H1 (cell line): ENCODE measurements around the gene NHEJ1. TPM values are rescaled to one million over a fixed set of nuclear protein-coding genes. Genes with fewer than 3 reads are reported as not detected.

Source experiments
- CTCF ChIA-PET: fragments of 300-600 bp; sonication (Branson Sonifier 250); formaldehyde crosslinking; loops from one replicate; lab custom pipeline; 2021; ENCODE audit not compliant: partially characterized antibody; lab: Charles Lee
- POLR2A ChIA-PET: fragments of 300-600 bp; sonication (Branson Sonifier 250); formaldehyde crosslinking; loops from one replicate; lab custom pipeline; 2021; ENCODE audit warnings: inconsistent platforms; ENCODE audit not compliant: partially characterized antibody; lab: Charles Lee
- DNase-seq, 2 experiments: peaks; one replicate each; pipeline versions ENCODE4 v3.0.0 to v3.0.0-alpha.2; 2010 to 2022; ENCODE audit warnings: low spot score in 2 of 2, low read depth in 1 of 2, mixed read lengths in 1 of 2
- FAIRE-seq: peaks from 2 replicates; lab custom pipeline; 2011; peaks lifted over from hg19 to GRCh38; lab: Jason Lieb, UNC
- H2AFZ ChIP-seq: 2 replicates; pipeline ENCODE4 v1.8.1; 2012; ENCODE audit warnings: low read length, inconsistent platforms
- H2AK5ac ChIP-seq: 2 replicates; pipeline ENCODE4 v1.6.1; 2013; ENCODE audit warnings: low read depth, low read length
- H2BK120ac ChIP-seq: replicated peaks from 2 replicates; pipeline ENCODE3; 2013; ENCODE audit warnings: low read depth, low read length, inconsistent platforms
- H2BK12ac ChIP-seq: 2 replicates; pipeline ENCODE4 v1.6.1; 2013; ENCODE audit warnings: low read depth, low read length
- H2BK15ac ChIP-seq: 2 replicates; pipeline ENCODE4 v1.6.1; 2013; ENCODE audit warnings: low read length
- H2BK20ac ChIP-seq: 2 replicates; pipeline ENCODE4 v1.6.1; 2013; ENCODE audit warnings: low read length
- H2BK5ac ChIP-seq: 2 replicates; pipeline ENCODE4 v1.6.1; 2013; ENCODE audit warnings: low read depth, low read length
- H3K14ac ChIP-seq: 2 replicates; pipeline ENCODE4 v1.6.1; 2013; ENCODE audit warnings: inconsistent platforms; ENCODE audit not compliant: insufficient read length
- H3K18ac ChIP-seq: 2 replicates; pipeline ENCODE4 v1.6.1; 2013; ENCODE audit warnings: low read length; ENCODE audit errors: extremely low read depth
- H3K23ac ChIP-seq: 2 replicates; pipeline ENCODE4 v1.6.1; 2013; ENCODE audit warnings: inconsistent platforms; ENCODE audit not compliant: insufficient read length
- H3K23me2 ChIP-seq: 2 replicates; pipeline ENCODE4 v1.6.1; 2013; ENCODE audit warnings: low read depth, low read length
- H3K27ac ChIP-seq: 2 replicates; pipeline ENCODE4 v1.6.1; 2011; ENCODE audit warnings: low read depth, low read length, inconsistent platforms
- H3K27me3 ChIP-seq, 4 experiments: replicated peaks in 1 of 4; 1 replicate in 1 of 4; 2 replicates in 3 of 4; pipeline versions ENCODE4 v1.6.1 to v1.8.1; 2011 to 2013; ENCODE audit warnings: low read length in 3 of 4, mild to moderate bottlenecking in 3 of 4, inconsistent platforms in 2 of 4, mixed read lengths in 2 of 4, moderate library complexity in 1 of 4; ENCODE audit not compliant: control insufficient read depth in 3 of 4, insufficient read depth in 3 of 4; ENCODE audit errors: extremely low read depth in 1 of 4
- H3K36me3 ChIP-seq, 4 experiments: 2 replicates each; pipeline versions ENCODE4 v1.6.1 to v1.8.1; 2011 to 2013; ENCODE audit warnings: mild to moderate bottlenecking in 4 of 4, low read length in 3 of 4, moderate library complexity in 2 of 4, control low read depth in 1 of 4, inconsistent platforms in 1 of 4; ENCODE audit not compliant: insufficient read depth in 4 of 4, control insufficient read depth in 2 of 4
- H3K4ac ChIP-seq: replicated peaks from 2 replicates; pipeline ENCODE3; 2013; ENCODE audit warnings: low read length, low read depth, mixed read lengths, inconsistent platforms; ENCODE audit not compliant: insufficient read length
- H3K4me1 ChIP-seq, 4 experiments: replicated peaks in 1 of 4; 1 replicate in 1 of 4; 2 replicates in 3 of 4; pipeline versions ENCODE4 v1.6.1 to v1.8.1; 2011 to 2013; ENCODE audit warnings: low read length in 3 of 4, inconsistent platforms in 2 of 4, mixed read lengths in 1 of 4; ENCODE audit not compliant: insufficient read depth in 4 of 4, control insufficient read depth in 3 of 4
- H3K4me2 ChIP-seq, 2 experiments: 2 replicates each; pipeline versions ENCODE4 v1.6.1 to v1.8.1; 2011 to 2013; ENCODE audit warnings: low read depth in 2 of 2, low read length in 2 of 2, control low read depth in 1 of 2, inconsistent platforms in 1 of 2, mild to moderate bottlenecking in 1 of 2; ENCODE audit not compliant: insufficient read depth in 1 of 2
- H3K4me3 ChIP-seq, 4 experiments: fragments of 200-600, 300-600 bp in 1 of 4; sonication (generic), shearing (Covaris generic), sonication (Bioruptor Twin) in 1 of 4; 2 replicates each; pipeline versions ENCODE4 v1.5.1 to v1.8.1; 2011 to 2016; ENCODE audit warnings: low read length in 4 of 4, low read depth in 3 of 4, control low read depth in 2 of 4, inconsistent platforms in 2 of 4, mild to moderate bottlenecking in 2 of 4, mixed read lengths in 1 of 4, moderate library complexity in 1 of 4; ENCODE audit not compliant: insufficient read depth in 2 of 4; ENCODE audit errors: extremely low read depth in 1 of 4
- H3K56ac ChIP-seq: replicated peaks from 2 replicates; pipeline ENCODE3; 2013; ENCODE audit warnings: low read depth, mild to moderate bottlenecking, mixed read lengths, low read length, inconsistent platforms; ENCODE audit not compliant: insufficient read length
- H3K79me1 ChIP-seq: 2 replicates; pipeline ENCODE4 v1.6.1; 2013; ENCODE audit warnings: low read depth, low read length, control low read depth
- H3K79me2 ChIP-seq, 2 experiments: 2 replicates each; pipeline versions ENCODE4 v1.6.1 to v1.8.1; 2012 to 2013; ENCODE audit warnings: low read length in 2 of 2, mild to moderate bottlenecking in 2 of 2, inconsistent platforms in 1 of 2; ENCODE audit not compliant: insufficient read depth in 2 of 2, control insufficient read depth in 1 of 2
- H3K9ac ChIP-seq, 4 experiments: replicated peaks in 1 of 4; 1 replicate in 1 of 4; 2 replicates in 3 of 4; pipeline versions ENCODE4 v1.6.1 to v1.8.1; 2011 to 2013; ENCODE audit warnings: low read depth in 3 of 4, low read length in 3 of 4, control low read depth in 2 of 4, mild to moderate bottlenecking in 2 of 4, moderate library complexity in 2 of 4, inconsistent platforms in 1 of 4; ENCODE audit errors: extremely low read depth in 1 of 4
- H3K9me3 ChIP-seq, 2 experiments: 2 replicates each; pipeline versions ENCODE4 v1.6.1 to v1.8.1; 2012 to 2013; ENCODE audit warnings: mild to moderate bottlenecking in 2 of 2, moderate library complexity in 2 of 2, control low read depth in 1 of 2, inconsistent platforms in 1 of 2, low read depth in 1 of 2, low read length in 1 of 2, mixed read lengths in 1 of 2; ENCODE audit not compliant: insufficient read depth in 2 of 2
- H4K20me1 ChIP-seq, 2 experiments: replicated peaks in 1 of 2; 2 replicates each; pipeline versions ENCODE3 to v1.8.1; 2011 to 2013; ENCODE audit warnings: inconsistent platforms in 2 of 2, low read length in 2 of 2, mild to moderate bottlenecking in 1 of 2; ENCODE audit not compliant: insufficient read depth in 2 of 2, control insufficient read depth in 1 of 2
- H4K5ac ChIP-seq: 2 replicates; pipeline ENCODE4 v1.6.1; 2013; ENCODE audit warnings: low read length, low read depth, mixed read lengths, inconsistent platforms; ENCODE audit not compliant: insufficient read length
- H4K8ac ChIP-seq: 2 replicates; pipeline ENCODE4 v1.8.0; 2013; ENCODE audit warnings: mild to moderate bottlenecking, moderate library complexity, low read length, inconsistent platforms; ENCODE audit not compliant: insufficient read depth; ENCODE audit errors: extremely low read depth
- H4K91ac ChIP-seq: replicated peaks from 2 replicates; pipeline ENCODE3; 2013; ENCODE audit warnings: low read length, mixed read lengths, inconsistent platforms; ENCODE audit not compliant: insufficient read length
- EGR1 ChIP-seq: IDR thresholded peaks from 2 replicates; pipeline ENCODE4 v1.6.1; 2011; ENCODE audit warnings: low read depth, low read length, borderline replicate concordance
- FOSL1 ChIP-seq: IDR thresholded peaks from 2 replicates; pipeline ENCODE4 v1.6.1; 2011; ENCODE audit warnings: mild to moderate bottlenecking, low read depth, low read length, moderate library complexity; ENCODE audit not compliant: insufficient read depth
- KDM4A ChIP-seq: IDR thresholded peaks from one replicate; pipeline ENCODE4 v1.7.1; 2012; ENCODE audit warnings: low read depth, mild to moderate bottlenecking, moderate library complexity, low read length, inconsistent platforms; ENCODE audit not compliant: severe bottlenecking
- PHF8 ChIP-seq: fragments of 200-600 bp; sonication (generic); conservative IDR thresholded peaks from 2 replicates; pipeline ENCODE4 v1.7.1; 2012; ENCODE audit warnings: low read depth, mild to moderate bottlenecking, inconsistent platforms, low read length, moderate library complexity
- SIN3A ChIP-seq, 2 experiments: IDR thresholded peaks in 1 of 2; conservative IDR thresholded peaks in 1 of 2; 2 replicates each; pipeline ENCODE4 v1.6.1; 2011 to 2012; ENCODE audit warnings: low read length in 2 of 2, improper control_type of control experiment in 1 of 2, low read depth in 1 of 2, mild to moderate bottlenecking in 1 of 2
- SIX5 ChIP-seq: IDR thresholded peaks from 2 replicates; pipeline ENCODE4 v1.6.1; 2011; ENCODE audit warnings: mild to moderate bottlenecking, low read depth, low read length
- SP1 ChIP-seq: IDR thresholded peaks from 2 replicates; pipeline ENCODE4 v1.6.1; 2011; ENCODE audit warnings: low read depth, low read length
- SP2 ChIP-seq: IDR thresholded peaks from 2 replicates; pipeline ENCODE4 v1.6.1; 2012; ENCODE audit warnings: mild to moderate bottlenecking, low read length, inconsistent platforms
- TAF1 ChIP-seq: IDR thresholded peaks from 2 replicates; pipeline ENCODE4 v1.6.1; 2011; ENCODE audit warnings: mild to moderate bottlenecking, low read depth, low read length
- WGBS, 2 experiments: shearing (Covaris generic) in 1 of 2; methylation state at CpG; one replicate each; pipeline versions ENCODE4 v1.1.6 to v1.1.7; 2013 to 2015; ENCODE audit warnings: low lambda C conversion rate in 2 of 2, mixed read lengths in 2 of 2, inconsistent platforms in 1 of 2, low coverage in 1 of 2, missing lambda C conversion rate in 1 of 2; ENCODE audit not compliant: insufficient replicate concordance in 2 of 2, insufficient coverage in 1 of 2, insufficient read length in 1 of 2; ENCODE audit errors: extremely low coverage in 1 of 2, missing lambda C conversion rate in 1 of 2; 5-methylcytosine and 5-hydroxymethylcytosine counted together
- polyA plus RNA-seq, 7 experiments: library from polyadenylated mRNA; depleted of rRNA in 3 of 7; stranded (reverse) in 5 of 7; unstranded in 2 of 7; fragments of >200 nt in 5 of 7; fragments of 200-250 nt in 2 of 7; gene quantifications; 1 replicate in 5 of 7; 2 replicates in 1 of 7; 4 replicates in 1 of 7; pipeline versions ENCODE4 v1.2.1 to v1.2.3, GENCODE V29; 2011 to 2013; ENCODE audit warnings: missing spikeins in 2 of 7, mixed read lengths in 2 of 7
- total RNA-seq: library from RNA; stranded (reverse); fragmentation: NEBNext Ultra II Directional; extraction: Animal tissue kit (Norgen Biotek cat#: 25700); gene quantifications from 2 replicates; pipeline ENCODE4 v1.2.1, GENCODE V29; 2021
- TF ChIP-seq, protein P1 (sequence below), 3 experiments: IDR thresholded peaks; 1 replicate in 2 of 3; 2 replicates in 1 of 3; pipeline versions ENCODE4 v1.5.1 to v1.6.1; 2011; ENCODE audit warnings: low read length in 3 of 3, mild to moderate bottlenecking in 3 of 3, inconsistent platforms in 2 of 3, low read depth in 1 of 3, moderate library complexity in 1 of 3; ENCODE audit not compliant: insufficient read depth in 1 of 3; ENCODE audit errors: control extremely low read depth in 1 of 3
- TF ChIP-seq, protein P2 (sequence below): IDR thresholded peaks from 2 replicates; pipeline ENCODE4 v1.6.1; 2011; ENCODE audit warnings: low read length, improper control_type of control experiment

NHEJ1 gene
- total and polyA plus RNA-seq, 2 of the 8 experiments (the other 6 are each of a cell fraction or from before 2014, with no cell fraction given): 22.7 to 24.1 TPM

DNA sequence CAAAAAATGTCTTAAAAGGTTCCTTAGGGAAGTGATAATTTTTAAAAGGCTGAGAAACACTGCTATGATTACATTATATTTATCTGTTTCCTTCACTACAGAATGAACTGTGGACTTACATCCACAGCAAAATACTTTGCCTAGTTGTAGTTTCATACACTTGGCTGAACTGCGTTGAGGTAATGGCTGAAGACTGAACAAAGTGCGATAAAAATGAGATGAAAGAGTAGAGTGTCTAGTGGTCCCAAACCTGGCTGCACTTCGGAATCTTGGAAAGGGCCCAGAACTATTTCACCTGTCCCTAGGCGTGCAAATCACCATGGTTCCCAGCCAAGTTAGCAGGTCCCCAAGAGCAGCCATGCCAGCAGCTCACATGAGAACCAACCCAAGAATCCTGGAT, 81.7 kb downstream of the NHEJ1 start:
- Histone ChIP-seq H2BK20ac (no peak overlapping the region), H2BK120ac (no peak overlapping the region), H2AFZ (no peak overlapping the region), H3K18ac (no peak overlapping the region), H3K4me2 (no peak overlapping the region), H3K4me1 (no peaks in the 10 kb centered on the region), H3K14ac (no peak overlapping the region), H3K36me3 (peaks cover 0 to 5% (median under 1%) of the 10 kb centered on the region in 4 experiments; a peak in 3 of 8 replicates), H2BK12ac (no peak overlapping the region), H3K79me1 (no peaks in the 10 kb centered on the region), H3K4ac (no peak overlapping the region), H3K9ac (no peak overlapping the region), H2AK5ac (no peak overlapping the region), H3K56ac (no peak overlapping the region), H3K23ac (no peak overlapping the region), H2BK5ac (no peak overlapping the region), H3K27ac (no peak overlapping the region), H3K79me2 (no peaks in the 10 kb centered on the region), H3K9me3 (no peaks in the 10 kb centered on the region), H3K4me3 (no peak overlapping the region), H3K23me2 (no peaks in the 10 kb centered on the region), H2BK15ac (no peak overlapping the region), H4K20me1 (peaks cover 0 to 4% of the 10 kb centered on the region in 2 experiments), H4K5ac (no peak overlapping the region), H3K27me3 (no peaks in the 10 kb centered on the region), H4K8ac (no peak overlapping the region), H4K91ac (no peak overlapping the region)
- no peak for FAIRE-seq
- 88% methylated on average over 4 of the region's 4 CpGs; no CpG with 5 or more reads in 1 of the 2 experiments for WGBS, 2 experiments
- ChIA-PET CTCF (interaction anchor here (0.6 to 62.8 kb wide), 14 partner anchors 9 to 260 kb away, joined by 3 to 1777 read pairs (median 6); partner anchors contain the start of gene IHH), POLR2A (no interaction called here)
- no peak for DNase-seq
- TF ChIP-seq PHF8 (no peak), EGR1 (no peak), KDM4A (no peak), SIX5 (no peak), TAF1 (no peak), SP1 (no peak), SP2 (no peak), FOSL1 (no peak), SIN3A (conservative IDR thresholded peaks at IDR 0.05 in 1 of 2, IDR thresholded peaks at IDR 0.05 in 1 of 2; ENCODE audit: low read depth in 1 of 2, low read length in 2 of 2) (no peak)
- TF ChIP-seq, protein P1, sequence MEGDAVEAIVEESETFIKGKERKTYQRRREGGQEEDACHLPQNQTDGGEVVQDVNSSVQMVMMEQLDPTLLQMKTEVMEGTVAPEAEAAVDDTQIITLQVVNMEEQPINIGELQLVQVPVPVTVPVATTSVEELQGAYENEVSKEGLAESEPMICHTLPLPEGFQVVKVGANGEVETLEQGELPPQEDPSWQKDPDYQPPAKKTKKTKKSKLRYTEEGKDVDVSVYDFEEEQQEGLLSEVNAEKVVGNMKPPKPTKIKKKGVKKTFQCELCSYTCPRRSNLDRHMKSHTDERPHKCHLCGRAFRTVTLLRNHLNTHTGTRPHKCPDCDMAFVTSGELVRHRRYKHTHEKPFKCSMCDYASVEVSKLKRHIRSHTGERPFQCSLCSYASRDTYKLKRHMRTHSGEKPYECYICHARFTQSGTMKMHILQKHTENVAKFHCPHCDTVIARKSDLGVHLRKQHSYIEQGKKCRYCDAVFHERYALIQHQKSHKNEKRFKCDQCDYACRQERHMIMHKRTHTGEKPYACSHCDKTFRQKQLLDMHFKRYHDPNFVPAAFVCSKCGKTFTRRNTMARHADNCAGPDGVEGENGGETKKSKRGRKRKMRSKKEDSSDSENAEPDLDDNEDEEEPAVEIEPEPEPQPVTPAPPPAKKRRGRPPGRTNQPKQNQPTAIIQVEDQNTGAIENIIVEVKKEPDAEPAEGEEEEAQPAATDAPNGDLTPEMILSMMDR (IDR thresholded peaks at IDR 0.05; ENCODE audit: control extremely low read depth in 1 of 3, insufficient read depth in 1 of 3, low read depth in 1 of 3, low read length in 3 of 3): no peak
- TF ChIP-seq, protein P2, sequence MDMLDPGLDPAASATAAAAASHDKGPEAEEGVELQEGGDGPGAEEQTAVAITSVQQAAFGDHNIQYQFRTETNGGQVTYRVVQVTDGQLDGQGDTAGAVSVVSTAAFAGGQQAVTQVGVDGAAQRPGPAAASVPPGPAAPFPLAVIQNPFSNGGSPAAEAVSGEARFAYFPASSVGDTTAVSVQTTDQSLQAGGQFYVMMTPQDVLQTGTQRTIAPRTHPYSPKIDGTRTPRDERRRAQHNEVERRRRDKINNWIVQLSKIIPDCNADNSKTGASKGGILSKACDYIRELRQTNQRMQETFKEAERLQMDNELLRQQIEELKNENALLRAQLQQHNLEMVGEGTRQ: no peak
